GM23338 (cell line): Measurements from ENCODE around the gene EMILIN3. TPM values are rescaled to one million over a fixed set of nuclear protein-coding genes. Genes with fewer than 3 reads are reported as not detected.

Experiments
- ATAC-seq: fragments of 200-7000 bp; cut with Tn5 transposase; 3 replicates; pipeline ENCODE4 v1.9.1; 2020
- DNase-seq: peaks from one replicate; pipeline ENCODE4 v3.0.0-alpha.2; 2015; ENCODE audit warnings: low spot score
- H2AFZ ChIP-seq: fragments of 200-600 bp; sonication (generic); 2 replicates; pipeline ENCODE4 v1.8.0; 2016; ENCODE audit warnings: antibody characterized with exemption, mild to moderate bottlenecking, moderate library complexity
- H3F3A ChIP-seq: fragments of 200-600 bp; sonication (generic); replicated peaks from 2 replicates; pipeline ENCODE4 v1.8.0; 2017; ENCODE audit warnings: antibody characterized with exemption, mixed run types, low read depth
- H3K27ac ChIP-seq: fragments of 200-600 bp; sonication (generic); 2 replicates; pipeline ENCODE4 v1.6.1; 2016; ENCODE audit warnings: low read depth
- H3K27me3 ChIP-seq: fragments of 200-600 bp; sonication (generic); 2 replicates; pipeline ENCODE4 v1.8.0; 2016; ENCODE audit warnings: mild to moderate bottlenecking, mixed run types, moderate library complexity; ENCODE audit not compliant: insufficient read depth
- H3K36me3 ChIP-seq: fragments of 200-600 bp; sonication (generic); 2 replicates; pipeline ENCODE4 v1.8.0; 2016; ENCODE audit warnings: mild to moderate bottlenecking; ENCODE audit not compliant: insufficient read depth
- H3K4me1 ChIP-seq: fragments of 200-600 bp; sonication (generic); 2 replicates; pipeline ENCODE4 v1.8.0; 2016; ENCODE audit warnings: mild to moderate bottlenecking, moderate library complexity; ENCODE audit not compliant: insufficient read depth
- H3K4me2 ChIP-seq: fragments of 200-600 bp; sonication (generic); 2 replicates; pipeline ENCODE4 v1.7.1; 2017; ENCODE audit warnings: mixed run types
- H3K4me3 ChIP-seq: fragments of 200-600 bp; sonication (generic); 2 replicates; pipeline ENCODE4 v1.6.1; 2016; ENCODE audit warnings: mixed run types
- H3K79me2 ChIP-seq: fragments of 200-600 bp; sonication (generic); replicated peaks from 2 replicates; pipeline ENCODE4 v1.8.0; 2017; ENCODE audit warnings: mild to moderate bottlenecking; ENCODE audit not compliant: insufficient read depth
- H3K9me2 ChIP-seq: fragments of 200-600 bp; sonication (generic); 2 replicates; pipeline ENCODE4 v1.8.0; 2017; ENCODE audit not compliant: insufficient read depth
- H4K20me1 ChIP-seq: fragments of 200-600 bp; sonication (generic); replicated peaks from 2 replicates; pipeline ENCODE4 v1.8.0; 2017; ENCODE audit warnings: mild to moderate bottlenecking; ENCODE audit not compliant: insufficient read depth
- H3K27ac Mint-ChIP-seq: 2 replicates; pipeline ENCODE4 v1.8.0; 2020; ENCODE audit warnings: inconsistent platforms, mild to moderate bottlenecking, moderate library complexity, mixed read lengths
- H3K27me3 Mint-ChIP-seq: 3 replicates; pipeline ENCODE4 v1.8.0; 2022; ENCODE audit warnings: low read depth, mild to moderate bottlenecking, moderate library complexity, mixed read lengths, inconsistent platforms; ENCODE audit not compliant: insufficient read depth, poor library complexity
- H3K36me3 Mint-ChIP-seq: 3 replicates; pipeline ENCODE4 v1.8.0; 2021; ENCODE audit warnings: low read depth, mild to moderate bottlenecking, inconsistent platforms, moderate library complexity, mixed read lengths
- H3K4me1 Mint-ChIP-seq: 3 replicates; pipeline ENCODE4 v1.8.0; 2020; ENCODE audit warnings: mild to moderate bottlenecking, inconsistent platforms, mixed read lengths
- H3K4me3 Mint-ChIP-seq: 3 replicates; pipeline ENCODE4 v1.8.0; 2021; ENCODE audit warnings: moderate library complexity, mild to moderate bottlenecking, inconsistent platforms, mixed read lengths
- H3K9me3 Mint-ChIP-seq: 3 replicates; pipeline ENCODE4 v1.8.0; 2020; ENCODE audit warnings: moderate library complexity, mild to moderate bottlenecking, inconsistent platforms, mixed read lengths
- EZH2 ChIP-seq: fragments of 200-600 bp; sonication (generic); IDR thresholded peaks from one replicate; pipeline ENCODE4 v1.8.0; 2017; ENCODE audit warnings: antibody characterized with exemption, mild to moderate bottlenecking, low read depth; ENCODE audit not compliant: unreplicated experiment
- EZH2phosphoT487 ChIP-seq: fragments of 200-600 bp; sonication (generic); IDR thresholded peaks from one replicate; pipeline ENCODE4 v1.8.1; 2018; ENCODE audit warnings: antibody characterized with exemption; ENCODE audit not compliant: unreplicated experiment
- NANOG ChIP-seq: IDR thresholded peaks from 2 replicates; pipeline ENCODE4 v1.6.1; 2016; ENCODE audit warnings: antibody characterized with exemption, borderline replicate concordance
- ZNF114 ChIP-seq: fragments of 250-450 bp; sonication (Bioruptor Pico); IDR thresholded peaks from 2 replicates; pipeline ENCODE4 v1.5.0; 2020; ENCODE audit warnings: mild to moderate bottlenecking, moderate library complexity
- polyA plus RNA-seq: library from polyadenylated mRNA; unstranded; fragments of >200 nt; fragmentation: Nextera tagmentation; extraction: Ambion mirVana; gene quantifications from 2 replicates; pipeline ENCODE4 v1.2.1, GENCODE V29; 2016
- total RNA-seq: library from RNA; depleted of rRNA; stranded (reverse); fragments of >200 nt; shearing (Covaris generic); gene quantifications from 2 replicates; pipeline ENCODE4 v1.2.3, GENCODE V29; 2014
- TF ChIP-seq, protein P1 (sequence below): IDR thresholded peaks from one replicate; pipeline ENCODE4 v1.6.1; 2018; ENCODE audit warnings: antibody characterized with exemption; ENCODE audit not compliant: unreplicated experiment
- TF ChIP-seq, protein P2 (sequence below): fragments of 250-450 bp; sonication (Bioruptor Pico); IDR thresholded peaks from 2 replicates; pipeline ENCODE4 v1.5.0; 2020; ENCODE audit warnings: mild to moderate bottlenecking, moderate library complexity

EMILIN3 gene
- total and polyA plus RNA-seq, 2 experiments from 2014 or later, result 0.53 to 6.6 TPM

DNA sequence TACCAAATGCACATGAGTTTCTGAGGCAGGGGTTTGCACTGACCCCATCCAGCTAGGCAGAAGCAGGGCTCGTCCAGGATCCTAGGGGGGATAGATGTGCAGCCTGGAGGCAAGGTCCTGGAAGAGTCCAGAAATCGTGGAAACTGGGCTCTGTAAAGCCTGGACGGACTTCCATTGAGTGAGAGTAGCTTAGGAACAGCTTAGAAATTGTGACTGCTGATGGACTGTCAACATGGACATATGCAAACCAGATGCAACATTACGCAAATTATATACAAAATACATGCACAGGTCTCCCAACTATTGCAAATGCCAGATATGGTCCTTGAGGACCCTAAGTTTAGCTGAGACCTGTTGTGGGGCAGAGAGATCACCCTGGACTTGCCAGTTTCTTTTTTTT, 4.8 kb upstream of the EMILIN3 start:
- Histone ChIP-seq H3K27ac (no peak overlapping the region), H3K4me3 (no peak overlapping the region), H3K4me2 (no peak overlapping the region), H2AFZ (no peak overlapping the region), H3K27me3 (peaks cover 34% of the 10 kb centered on the region), H3K4me1 (peaks cover 5% of the 10 kb centered on the region; the same call in 1 of the 2 replicates), H3K9me2 (no peaks in the 10 kb centered on the region), H3F3A (peaks cover 7% of the 10 kb centered on the region; the same call in 1 of the 2 replicates), H4K20me1 (no peaks in the 10 kb centered on the region), H3K79me2 (no peaks in the 10 kb centered on the region), H3K36me3 (no peaks in the 10 kb centered on the region)
- Mint-ChIP-seq H3K9me3 (peaks cover 25% of the 10 kb centered on the region), H3K27ac (no peak overlapping the region), H3K27me3 (peaks cover 30% of the 10 kb centered on the region), H3K4me3 (no peak overlapping the region), H3K36me3 (peaks cover 16% of the 10 kb centered on the region), H3K4me1 (peaks cover 10% of the 10 kb centered on the region)
- ATAC-seq, result no peak
- peak; percentile 21 for DNase-seq
- TF ChIP-seq, protein P1, sequence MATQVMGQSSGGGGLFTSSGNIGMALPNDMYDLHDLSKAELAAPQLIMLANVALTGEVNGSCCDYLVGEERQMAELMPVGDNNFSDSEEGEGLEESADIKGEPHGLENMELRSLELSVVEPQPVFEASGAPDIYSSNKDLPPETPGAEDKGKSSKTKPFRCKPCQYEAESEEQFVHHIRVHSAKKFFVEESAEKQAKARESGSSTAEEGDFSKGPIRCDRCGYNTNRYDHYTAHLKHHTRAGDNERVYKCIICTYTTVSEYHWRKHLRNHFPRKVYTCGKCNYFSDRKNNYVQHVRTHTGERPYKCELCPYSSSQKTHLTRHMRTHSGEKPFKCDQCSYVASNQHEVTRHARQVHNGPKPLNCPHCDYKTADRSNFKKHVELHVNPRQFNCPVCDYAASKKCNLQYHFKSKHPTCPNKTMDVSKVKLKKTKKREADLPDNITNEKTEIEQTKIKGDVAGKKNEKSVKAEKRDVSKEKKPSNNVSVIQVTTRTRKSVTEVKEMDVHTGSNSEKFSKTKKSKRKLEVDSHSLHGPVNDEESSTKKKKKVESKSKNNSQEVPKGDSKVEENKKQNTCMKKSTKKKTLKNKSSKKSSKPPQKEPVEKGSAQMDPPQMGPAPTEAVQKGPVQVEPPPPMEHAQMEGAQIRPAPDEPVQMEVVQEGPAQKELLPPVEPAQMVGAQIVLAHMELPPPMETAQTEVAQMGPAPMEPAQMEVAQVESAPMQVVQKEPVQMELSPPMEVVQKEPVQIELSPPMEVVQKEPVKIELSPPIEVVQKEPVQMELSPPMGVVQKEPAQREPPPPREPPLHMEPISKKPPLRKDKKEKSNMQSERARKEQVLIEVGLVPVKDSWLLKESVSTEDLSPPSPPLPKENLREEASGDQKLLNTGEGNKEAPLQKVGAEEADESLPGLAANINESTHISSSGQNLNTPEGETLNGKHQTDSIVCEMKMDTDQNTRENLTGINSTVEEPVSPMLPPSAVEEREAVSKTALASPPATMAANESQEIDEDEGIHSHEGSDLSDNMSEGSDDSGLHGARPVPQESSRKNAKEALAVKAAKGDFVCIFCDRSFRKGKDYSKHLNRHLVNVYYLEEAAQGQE, result no peak
- TF ChIP-seq NANOG (no peak), EZH2phosphoT487 (no peak), ZNF114 (CRISPR knock-in tag) (no peak), EZH2 (no peak)
- TF ChIP-seq, protein P2, sequence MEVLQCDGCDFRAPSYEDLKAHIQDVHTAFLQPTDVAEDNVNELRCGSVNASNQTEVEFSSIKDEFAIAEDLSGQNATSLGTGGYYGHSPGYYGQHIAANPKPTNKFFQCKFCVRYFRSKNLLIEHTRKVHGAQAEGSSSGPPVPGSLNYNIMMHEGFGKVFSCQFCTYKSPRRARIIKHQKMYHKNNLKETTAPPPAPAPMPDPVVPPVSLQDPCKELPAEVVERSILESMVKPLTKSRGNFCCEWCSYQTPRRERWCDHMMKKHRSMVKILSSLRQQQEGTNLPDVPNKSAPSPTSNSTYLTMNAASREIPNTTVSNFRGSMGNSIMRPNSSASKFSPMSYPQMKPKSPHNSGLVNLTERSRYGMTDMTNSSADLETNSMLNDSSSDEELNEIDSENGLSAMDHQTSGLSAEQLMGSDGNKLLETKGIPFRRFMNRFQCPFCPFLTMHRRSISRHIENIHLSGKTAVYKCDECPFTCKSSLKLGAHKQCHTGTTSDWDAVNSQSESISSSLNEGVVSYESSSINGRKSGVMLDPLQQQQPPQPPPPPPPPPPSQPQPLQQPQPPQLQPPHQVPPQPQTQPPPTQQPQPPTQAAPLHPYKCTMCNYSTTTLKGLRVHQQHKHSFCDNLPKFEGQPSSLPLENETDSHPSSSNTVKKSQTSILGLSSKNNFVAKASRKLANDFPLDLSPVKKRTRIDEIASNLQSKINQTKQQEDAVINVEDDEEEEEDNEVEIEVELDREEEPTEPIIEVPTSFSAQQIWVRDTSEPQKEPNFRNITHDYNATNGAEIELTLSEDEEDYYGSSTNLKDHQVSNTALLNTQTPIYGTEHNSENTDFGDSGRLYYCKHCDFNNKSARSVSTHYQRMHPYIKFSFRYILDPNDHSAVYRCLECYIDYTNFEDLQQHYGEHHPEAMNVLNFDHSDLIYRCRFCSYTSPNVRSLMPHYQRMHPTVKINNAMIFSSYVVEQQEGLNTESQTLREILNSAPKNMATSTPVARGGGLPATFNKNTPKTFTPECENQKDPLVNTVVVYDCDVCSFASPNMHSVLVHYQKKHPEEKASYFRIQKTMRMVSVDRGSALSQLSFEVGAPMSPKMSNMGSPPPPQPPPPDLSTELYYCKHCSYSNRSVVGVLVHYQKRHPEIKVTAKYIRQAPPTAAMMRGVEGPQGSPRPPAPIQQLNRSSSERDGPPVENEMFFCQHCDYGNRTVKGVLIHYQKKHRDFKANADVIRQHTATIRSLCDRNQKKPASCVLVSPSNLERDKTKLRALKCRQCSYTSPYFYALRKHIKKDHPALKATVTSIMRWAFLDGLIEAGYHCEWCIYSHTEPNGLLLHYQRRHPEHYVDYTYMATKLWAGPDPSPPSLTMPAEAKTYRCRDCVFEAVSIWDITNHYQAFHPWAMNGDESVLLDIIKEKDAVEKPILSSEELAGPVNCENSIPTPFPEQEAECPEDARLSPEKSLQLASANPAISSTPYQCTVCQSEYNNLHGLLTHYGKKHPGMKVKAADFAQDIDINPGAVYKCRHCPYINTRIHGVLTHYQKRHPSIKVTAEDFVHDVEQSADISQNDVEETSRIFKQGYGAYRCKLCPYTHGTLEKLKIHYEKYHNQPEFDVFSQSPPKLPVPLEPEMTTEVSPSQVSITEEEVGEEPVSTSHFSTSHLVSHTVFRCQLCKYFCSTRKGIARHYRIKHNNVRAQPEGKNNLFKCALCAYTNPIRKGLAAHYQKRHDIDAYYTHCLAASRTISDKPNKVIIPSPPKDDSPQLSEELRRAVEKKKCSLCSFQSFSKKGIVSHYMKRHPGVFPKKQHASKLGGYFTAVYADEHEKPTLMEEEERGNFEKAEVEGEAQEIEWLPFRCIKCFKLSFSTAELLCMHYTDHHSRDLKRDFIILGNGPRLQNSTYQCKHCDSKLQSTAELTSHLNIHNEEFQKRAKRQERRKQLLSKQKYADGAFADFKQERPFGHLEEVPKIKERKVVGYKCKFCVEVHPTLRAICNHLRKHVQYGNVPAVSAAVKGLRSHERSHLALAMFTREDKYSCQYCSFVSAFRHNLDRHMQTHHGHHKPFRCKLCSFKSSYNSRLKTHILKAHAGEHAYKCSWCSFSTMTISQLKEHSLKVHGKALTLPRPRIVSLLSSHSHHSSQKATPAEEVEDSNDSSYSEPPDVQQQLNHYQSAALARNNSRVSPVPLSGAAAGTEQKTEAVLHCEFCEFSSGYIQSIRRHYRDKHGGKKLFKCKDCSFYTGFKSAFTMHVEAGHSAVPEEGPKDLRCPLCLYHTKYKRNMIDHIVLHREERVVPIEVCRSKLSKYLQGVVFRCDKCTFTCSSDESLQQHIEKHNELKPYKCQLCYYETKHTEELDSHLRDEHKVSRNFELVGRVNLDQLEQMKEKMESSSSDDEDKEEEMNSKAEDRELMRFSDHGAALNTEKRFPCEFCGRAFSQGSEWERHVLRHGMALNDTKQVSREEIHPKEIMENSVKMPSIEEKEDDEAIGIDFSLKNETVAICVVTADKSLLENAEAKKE (CRISPR knock-in tag), result no peak
